Right forelimb (tissue), 1 donor: ENCODE data around the gene GPR78.
"Not testable (repeated sequence)": the region's sequence is repeated elsewhere in the genome, so short reads cannot be mapped to it uniquely, and the experiment has no call there.

Experiments used
- DNase-seq: peaks from one replicate; pipeline ENCODE4 v3.0.0-alpha.2; 2018

The GPR78 gene

GRCh38 chr4:8568068-8568668, 12.0 kb upstream of the GPR78 start:
- no peak for DNase-seq

GRCh38 chr4:8570201-8570600, 10.0 kb upstream of the GPR78 start:
- DNase-seq, result no peak

GRCh38 chr4:8571702-8572685, 8.2 kb upstream of the GPR78 start:
- DNase-seq, result no peak

GRCh38 chr4:8573266-8573665, 6.9 kb upstream of the GPR78 start:
- DNase-seq, result peak; percentile 21

GRCh38 chr4:8574796-8575370, 5.3 kb upstream of the GPR78 start:
- no peak for DNase-seq

GRCh38 chr4:8575457-8575856, 4.7 kb upstream of the GPR78 start:
- DNase-seq, result no peak

- DNase-seq, result not testable (repeated sequence)
These were observed 3.6 kb upstream of the GPR78 start for GRCh38 chr4:8576591-8576990.

GRCh38 chr4:8577046-8577445, 3.1 kb upstream of the GPR78 start:
- peak; percentile 29 for DNase-seq

- DNase-seq, result peak; percentile 20
These were observed 2.2 kb upstream of the GPR78 start for GRCh38 chr4:8577972-8578371.

- DNase-seq, result no peak
These were observed 1.5 kb upstream of the GPR78 start for GRCh38 chr4:8578717-8579116.

- DNase-seq, result peak; percentile 13
These were observed 469 bp upstream of the GPR78 start for GRCh38 chr4:8579526-8580320.

GRCh38 chr4:8581094-8581861, 1.1 kb downstream of the GPR78 start:
- DNase-seq, result peak; percentile 36

GRCh38 chr4:8582016-8582415, 1.8 kb downstream of the GPR78 start:
- no peak for DNase-seq

- no peak for DNase-seq
These were observed 2.2 kb downstream of the GPR78 start for GRCh38 chr4:8582436-8582835.

- peak; percentile 31 for DNase-seq
These were observed 2.9 kb downstream of the GPR78 start for GRCh38 chr4:8582941-8583654.

GRCh38 chr4:8583655-8584025, 3.4 kb downstream of the GPR78 start:
- no peak for DNase-seq

GRCh38 chr4:8585186-8585585, 5.0 kb downstream of the GPR78 start:
- peak; percentile 9 for DNase-seq

- DNase-seq, result peak; percentile 30
These were observed 5.6 kb downstream of the GPR78 start for GRCh38 chr4:8585721-8586212.

- DNase-seq, result peak; percentile 18
These were observed 6.1 kb downstream of the GPR78 start for GRCh38 chr4:8586246-8586645.

- DNase-seq, result peak; percentile 24
These were observed 6.7 kb downstream of the GPR78 start for GRCh38 chr4:8586671-8587468.
